ENCODE measurements around the gene CAPN15. TPM values are rescaled to one million over a fixed set of nuclear protein-coding genes. Genes with fewer than 3 reads are reported as not detected.
"Not testable (repeated sequence)": the region's sequence is repeated elsewhere in the genome, so short reads cannot be mapped to it uniquely, and the experiment has no call there.

CAPN15 gene
- total RNA-seq, 1 donor from 2014 or later: 45.2 TPM

GRCh38 chr16:595094-595528, 67.6 kb downstream of the CAPN15 start:
- no peaks in the 10 kb centered on the region for H3K27me3 ChIP-seq
- intact Hi-C loops (cut with DNase I): no loop called here
- H3K4me1 ChIP-seq: peaks cover 39% of the 10 kb centered on the region
- no peak for DNase-seq
- H3K9me3 ChIP-seq: no peaks in the 10 kb centered on the region
- H3K27ac ChIP-seq: no peak overlapping the region
- ATAC-seq: no peak
- no peaks in the 10 kb centered on the region for H3K36me3 ChIP-seq
- TF ChIP-seq CTCF (IDR thresholded peaks at IDR 0.05): no peak
- H3K4me3 ChIP-seq: no peak overlapping the region

GRCh38 chr16:595942-596735, 68.6 kb downstream of the CAPN15 start:
- intact Hi-C loops (cut with DNase I): no loop called here
- no peak for TF ChIP-seq CTCF (IDR thresholded peaks at IDR 0.05)
- H3K4me1 ChIP-seq: peaks cover 34% of the 10 kb centered on the region
- no peak for DNase-seq
- H3K27ac ChIP-seq: no peak overlapping the region
- H3K36me3 ChIP-seq: peaks cover 7% of the 10 kb centered on the region
- no peak overlapping the region for H3K4me3 ChIP-seq
- no peaks in the 10 kb centered on the region for H3K27me3 ChIP-seq
- no peak for ATAC-seq
- no peaks in the 10 kb centered on the region for H3K9me3 ChIP-seq

GRCh38 chr16:596736-597060, 69.2 kb downstream of the CAPN15 start:
- no peak for TF ChIP-seq CTCF (IDR thresholded peaks at IDR 0.05)
- DNase-seq (no peak), ATAC-seq (no peak)
- no peak overlapping the region for H3K4me3 ChIP-seq
- no peaks in the 10 kb centered on the region for H3K27me3 ChIP-seq
- peaks cover 10% of the 10 kb centered on the region for H3K36me3 ChIP-seq
- H3K4me1 ChIP-seq: peaks cover 29% of the 10 kb centered on the region
- H3K27ac ChIP-seq: no peak overlapping the region
- intact Hi-C loops (cut with DNase I): no loop called here
- no peaks in the 10 kb centered on the region for H3K9me3 ChIP-seq

- H3K4me3 ChIP-seq; intact Hi-C loops (cut with DNase I): not testable (repeated sequence)
These were observed 70.1 kb downstream of the CAPN15 start for GRCh38 chr16:597655-598054.

GRCh38 chr16:598823-599739, 71.6 kb downstream of the CAPN15 start:
- Histone ChIP-seq H3K27ac (no peak overlapping the region), H3K4me1 (peaks cover 5% of the 10 kb centered on the region), H3K9me3 (no peaks in the 10 kb centered on the region), H3K27me3 (no peaks in the 10 kb centered on the region), H3K4me3 (no peak overlapping the region), H3K36me3 (peaks cover 10% of the 10 kb centered on the region)
- ATAC-seq (no peak), DNase-seq (no peak)
- intact Hi-C loops (cut with DNase I): no loop called here
- TF ChIP-seq CTCF (IDR thresholded peaks at IDR 0.05): no peak

More at GRCh38 chr16:597655-598054, 70.1 kb downstream of the CAPN15 start:
- not testable (repeated sequence) for DNase-seq, H3K27me3 ChIP-seq, H3K9me3 ChIP-seq, H3K27ac ChIP-seq, ATAC-seq
- Histone ChIP-seq H3K36me3 (peaks cover 10% of the 10 kb centered on the region), H3K4me1 (peaks cover 19% of the 10 kb centered on the region)

- intact Hi-C loops (cut with DNase I): no loop called here
- no peak overlapping the region for H3K27ac ChIP-seq
- no peaks in the 10 kb centered on the region for H3K9me3 ChIP-seq
- TF ChIP-seq CTCF (IDR thresholded peaks at IDR 0.05): no peak
- H3K36me3 ChIP-seq: peaks cover 10% of the 10 kb centered on the region
- DNase-seq (no peak), ATAC-seq (no peak)
- H3K27me3 ChIP-seq: no peaks in the 10 kb centered on the region
- no peaks in the 10 kb centered on the region for H3K4me1 ChIP-seq
- H3K4me3 ChIP-seq: no peak overlapping the region
These were observed 73.3 kb downstream of the CAPN15 start for GRCh38 chr16:600781-601180.

Data from upper lobe of right lung (tissue), 1 donor.